ENCODE data around the gene TBATA. TPM values are rescaled to one million over a fixed set of nuclear protein-coding genes. Genes with fewer than 3 reads are reported as not detected.

TBATA gene
- total and polyA plus RNA-seq, 2 experiments from 2014 or later = not detected

DNA sequence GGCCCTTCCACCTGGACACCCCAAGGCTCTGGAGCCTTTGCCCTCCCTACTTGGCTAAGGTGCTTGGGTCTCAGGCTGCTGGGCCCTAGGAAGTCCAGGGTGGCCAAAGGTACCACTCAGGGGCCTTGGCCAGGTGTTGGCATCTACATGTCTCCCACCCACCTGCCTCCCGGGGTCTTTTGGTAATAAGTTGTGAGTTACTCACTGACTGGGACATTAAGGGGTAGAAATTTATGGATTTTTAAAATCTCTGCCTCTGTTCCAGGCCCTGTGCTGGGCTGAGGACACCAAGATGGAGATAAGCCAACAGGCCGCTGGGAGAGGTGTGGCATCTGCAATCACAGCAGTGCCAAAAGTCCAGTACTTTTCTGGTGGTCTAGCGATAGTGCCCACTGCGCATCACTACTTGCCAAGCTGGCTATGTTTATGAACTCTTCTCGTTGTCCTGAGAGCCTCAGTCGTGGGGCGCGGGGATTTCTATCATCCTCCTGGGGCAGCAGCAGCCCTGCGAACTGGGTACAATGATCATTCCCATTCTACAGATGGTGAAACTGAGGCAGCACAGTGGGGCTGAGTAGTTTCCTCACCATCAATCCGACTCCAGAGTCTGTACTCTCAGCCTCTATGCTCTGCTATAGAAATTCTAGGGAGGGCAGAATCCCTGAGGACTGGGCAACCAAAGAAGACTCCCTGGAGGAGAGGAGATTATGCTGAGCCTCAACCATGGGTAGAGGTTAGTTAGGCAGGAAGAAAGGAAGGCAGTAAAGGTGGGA is 36.2 kb downstream of the TBATA start:
- Histone ChIP-seq H3K27me3 (no peaks in the 10 kb centered on the region), H3K27ac (no peak overlapping the region), H3K4me3 (no peak overlapping the region), H3K4me1 (ENCODE audit: low read depth) (no peaks in the 10 kb centered on the region), H3K36me3 (no peaks in the 10 kb centered on the region), H3K9me3 (ENCODE audit: low read depth) (no peaks in the 10 kb centered on the region)
- DNase-seq (ENCODE audit: low read depth in 1 of 2, low spot score in 1 of 2) = no peak
- no peak for TF ChIP-seq CTCF (IDR thresholded peaks at IDR 0.05; ENCODE audit: low read depth, low read length)

GRCh38 chr10:70748305-70748704 is 36.9 kb downstream of the TBATA start:
- H3K36me3 ChIP-seq = no peaks in the 10 kb centered on the region
- H3K9me3 ChIP-seq (ENCODE audit: low read depth) = no peaks in the 10 kb centered on the region
- no peaks in the 10 kb centered on the region for H3K4me1 ChIP-seq (ENCODE audit: low read depth)
- DNase-seq (ENCODE audit: low read depth in 1 of 2, low spot score in 1 of 2) = no peak
- H3K27me3 ChIP-seq = no peaks in the 10 kb centered on the region
- no peak for TF ChIP-seq CTCF (IDR thresholded peaks at IDR 0.05; ENCODE audit: low read depth, low read length)
- H3K4me3 ChIP-seq = no peak overlapping the region
- no peak overlapping the region for H3K27ac ChIP-seq

- Histone ChIP-seq H3K27me3 (no peaks in the 10 kb centered on the region), H3K4me3 (no peak overlapping the region), H3K9me3 (ENCODE audit: low read depth) (no peaks in the 10 kb centered on the region), H3K4me1 (ENCODE audit: low read depth) (no peaks in the 10 kb centered on the region), H3K27ac (no peak overlapping the region), H3K36me3 (no peaks in the 10 kb centered on the region)
- no peak for TF ChIP-seq CTCF (IDR thresholded peaks at IDR 0.05; ENCODE audit: low read depth, low read length)
- no peak for DNase-seq (ENCODE audit: low read depth in 1 of 2, low spot score in 1 of 2)
These were observed 37.8 kb downstream of the TBATA start for GRCh38 chr10:70747192-70747965.

- Histone ChIP-seq H3K27me3 (no peaks in the 10 kb centered on the region), H3K4me1 (ENCODE audit: low read depth) (no peaks in the 10 kb centered on the region), H3K36me3 (no peaks in the 10 kb centered on the region)
These were observed 39.6 kb downstream of the TBATA start for GRCh38 chr10:70745555-70745954.

DNA sequence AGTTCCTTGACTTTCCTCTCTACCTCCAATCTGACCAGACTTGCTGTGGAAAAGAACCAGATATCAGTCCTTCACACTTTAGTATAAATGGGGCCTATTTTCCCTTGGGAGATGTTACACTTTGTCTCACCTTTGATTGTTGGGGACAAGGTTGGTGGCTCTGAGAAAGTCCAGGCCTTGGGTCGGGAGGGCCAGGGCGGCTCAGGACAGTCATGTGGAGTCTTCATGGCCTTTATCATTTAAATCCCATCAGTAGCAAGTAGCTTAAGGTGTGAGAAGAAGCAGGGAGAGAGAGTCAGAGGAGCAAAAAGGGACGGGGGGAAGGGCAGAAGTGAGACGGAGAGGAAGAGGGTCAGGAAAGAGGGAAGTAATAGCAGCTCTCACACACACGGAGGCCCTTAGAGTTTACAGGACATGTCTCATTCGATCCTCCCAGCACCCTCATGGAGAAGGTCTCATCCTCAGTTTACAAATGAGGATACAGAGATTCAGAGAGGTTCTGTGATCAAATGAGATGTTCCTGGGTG is 40.5 kb downstream of the TBATA start:
- Histone ChIP-seq H3K9me3 (ENCODE audit: low read depth) (no peaks in the 10 kb centered on the region), H3K27me3 (no peaks in the 10 kb centered on the region), H3K4me3 (no peak overlapping the region), H3K27ac (no peak overlapping the region), H3K36me3 (no peaks in the 10 kb centered on the region), H3K4me1 (ENCODE audit: low read depth) (no peaks in the 10 kb centered on the region)
- no peak for TF ChIP-seq CTCF (IDR thresholded peaks at IDR 0.05; ENCODE audit: low read depth, low read length)
- no peak for DNase-seq (ENCODE audit: low read depth in 1 of 2, low spot score in 1 of 2)

More at GRCh38 chr10:70745555-70745954, 39.6 kb downstream of the TBATA start:
- DNase-seq (ENCODE audit: low read depth in 1 of 2, low spot score in 1 of 2) = no peak
- no peak overlapping the region for H3K4me3 ChIP-seq
- TF ChIP-seq CTCF (IDR thresholded peaks at IDR 0.05; ENCODE audit: low read depth, low read length) = no peak
- no peak overlapping the region for H3K27ac ChIP-seq
- no peaks in the 10 kb centered on the region for H3K9me3 ChIP-seq (ENCODE audit: low read depth)

Measured in cardiac muscle cell (in vitro differentiated cells and primary cell).